ENCODE data around the gene DNAH5.
"Not testable (repeated sequence)": the region's sequence is repeated elsewhere in the genome, so short reads cannot be mapped to it uniquely, and the experiment has no call there.

Gene DNAH5

GRCh38 chr5:13830536-13830935 is 114.0 kb downstream of the DNAH5 start:
- no peak for DNase-seq (ENCODE audit: low read depth)

GRCh38 chr5:13821366-13821765 is 123.1 kb downstream of the DNAH5 start:
- no peak for DNase-seq (ENCODE audit: low read depth)

DNA sequence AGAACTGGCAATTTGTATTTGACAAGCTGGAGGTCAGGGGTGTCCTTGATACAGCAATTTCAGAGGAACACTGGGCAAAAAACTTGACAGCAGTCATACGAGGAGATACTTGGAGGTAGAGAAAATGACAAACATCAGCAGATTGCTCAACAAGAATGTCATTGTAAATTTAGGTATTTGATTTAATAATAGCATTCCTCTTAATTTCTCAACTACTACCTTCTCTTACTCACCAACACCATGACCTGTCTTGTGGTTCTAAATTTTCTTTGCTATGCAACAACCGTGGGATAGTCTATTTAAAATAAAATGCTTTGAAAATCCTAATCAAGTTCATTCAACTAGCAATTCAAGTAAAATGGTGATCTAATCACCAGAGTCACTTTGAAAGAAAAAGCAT is 128.4 kb downstream of the DNAH5 start:
- no peak for DNase-seq (ENCODE audit: low read depth)

DNA sequence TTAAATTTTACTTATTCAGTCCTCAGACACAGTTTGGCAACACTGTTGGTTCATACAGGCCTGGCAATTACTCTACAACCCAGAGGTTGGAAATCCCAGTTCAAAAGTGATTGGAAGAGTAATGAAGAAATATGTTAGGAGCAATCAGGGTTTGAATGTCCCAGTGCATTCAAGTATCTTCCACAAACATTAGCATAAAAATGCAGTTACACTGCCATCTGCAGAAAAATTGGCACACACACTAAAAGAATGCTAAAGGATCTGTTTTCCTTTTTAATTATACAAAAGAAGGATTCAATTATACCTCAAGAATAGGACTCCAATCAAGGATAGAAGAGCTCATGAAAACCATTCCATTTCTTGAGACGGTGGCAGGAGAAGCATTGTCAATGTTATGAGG is 130.2 kb downstream of the DNAH5 start:
- no peak for DNase-seq (ENCODE audit: low read depth)

DNA sequence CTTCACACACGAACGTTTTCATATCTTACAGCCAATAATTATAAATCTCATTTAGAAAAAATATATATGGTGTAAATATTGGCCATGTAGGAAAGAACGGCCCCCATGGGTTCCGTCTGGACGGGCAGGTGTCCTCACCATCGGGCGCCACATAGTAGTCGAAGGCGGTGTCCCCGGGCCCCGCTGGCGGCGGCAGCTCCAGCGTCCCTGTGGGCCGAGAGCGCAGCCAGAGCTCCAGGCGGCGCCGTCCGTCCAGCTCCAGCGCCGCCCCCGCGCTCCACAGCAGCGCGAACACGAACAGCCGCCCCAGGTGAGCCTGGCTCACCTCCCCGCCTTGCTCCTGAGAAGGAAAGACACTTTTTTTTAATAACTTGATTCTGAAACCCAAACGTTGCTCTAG is 134.6 kb downstream of the DNAH5 start:
- DNase-seq (ENCODE audit: low read depth): no peak

GRCh38 chr5:13804336-13804735 is 140.2 kb downstream of the DNAH5 start:
- DNase-seq (ENCODE audit: low read depth): no peak

DNA sequence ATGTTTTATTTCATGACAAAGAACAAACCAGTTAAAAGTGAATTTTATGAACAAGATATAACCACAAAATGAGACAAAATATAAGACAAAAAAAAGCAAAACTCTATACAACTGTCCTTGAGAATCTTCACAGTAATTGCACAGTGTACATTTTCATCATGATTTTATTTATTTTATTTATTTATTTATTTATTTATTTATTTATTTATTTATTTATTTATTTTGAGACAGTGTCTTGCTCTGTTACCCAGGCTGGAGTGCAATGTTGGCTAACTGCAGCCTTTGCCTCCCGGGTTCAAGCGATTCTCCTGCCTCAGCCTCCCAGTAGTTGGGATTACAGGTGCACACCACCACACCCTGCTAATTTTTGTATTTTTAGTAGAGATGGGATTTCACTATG is 145.9 kb downstream of the DNAH5 start:
- not testable (repeated sequence) for DNase-seq (ENCODE audit: low read depth)

DNA sequence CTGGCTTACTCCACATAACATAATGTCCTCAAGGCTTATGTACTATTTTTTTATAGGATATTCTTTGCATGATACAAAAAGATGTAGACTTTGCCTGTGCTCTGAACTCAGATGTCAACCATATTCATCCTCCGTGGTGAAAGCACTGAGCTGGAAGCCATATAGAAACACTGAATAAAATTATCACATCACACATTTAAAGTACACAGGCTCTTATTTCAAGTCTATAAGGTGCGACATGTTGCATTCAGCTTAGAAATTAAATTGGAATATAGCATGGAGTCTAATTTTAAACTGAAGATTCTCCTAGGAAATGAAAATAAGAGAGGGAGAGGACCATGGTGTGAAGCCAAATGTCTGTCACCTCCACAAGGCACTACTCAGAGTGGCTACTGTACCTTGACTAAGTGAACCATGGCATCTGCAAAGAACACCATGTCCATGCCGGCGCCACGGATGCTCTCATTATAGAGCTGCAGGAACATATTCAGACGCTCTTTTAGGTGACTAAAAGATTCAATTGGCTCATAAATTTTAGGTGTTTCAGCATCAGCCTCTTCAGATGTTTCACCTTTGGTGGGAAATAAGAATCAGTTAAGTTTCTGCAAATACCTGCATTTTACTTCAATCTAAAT is 158.6 kb downstream of the DNAH5 start:
- no peak for DNase-seq (ENCODE audit: low read depth)

- no peak for DNase-seq (ENCODE audit: low read depth)
Measured at GRCh38 chr5:13783726-13784125, 160.8 kb downstream of the DNAH5 start.

GRCh38 chr5:13780081-13780480 is 164.4 kb downstream of the DNAH5 start:
- DNase-seq (ENCODE audit: low read depth): no peak

- no peak for DNase-seq (ENCODE audit: low read depth)
Measured at GRCh38 chr5:13773649-13774048, 170.8 kb downstream of the DNAH5 start.

DNA sequence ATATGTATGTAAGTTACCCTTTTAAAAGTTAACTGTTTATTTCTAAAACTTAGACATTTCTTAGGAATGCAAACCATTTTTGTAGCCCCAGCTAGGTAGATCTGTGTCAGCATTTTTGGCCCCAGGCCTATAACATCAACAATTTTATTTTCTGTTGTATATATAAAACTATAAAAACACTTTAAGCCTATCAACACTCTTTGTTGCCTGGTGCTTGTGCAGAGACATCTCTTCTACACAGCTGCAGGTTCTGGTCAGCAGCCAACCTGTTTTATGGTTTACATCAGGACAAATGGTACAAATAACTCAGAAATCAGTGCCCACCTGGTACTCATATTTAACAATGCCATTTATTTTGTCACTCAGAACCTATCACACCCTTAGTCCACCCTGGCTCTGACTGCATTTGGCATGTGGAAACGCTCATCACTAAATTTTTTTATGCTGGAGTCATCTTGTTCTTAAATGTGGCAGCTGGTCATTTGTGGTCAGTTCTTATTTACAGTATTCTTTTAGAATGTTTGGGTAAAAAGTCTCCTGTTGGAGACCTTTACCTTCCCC is 173.4 kb downstream of the DNAH5 start:
- DNase-seq (ENCODE audit: low read depth): peak; percentile 3

GRCh38 chr5:13766236-13766635 is 178.3 kb downstream of the DNAH5 start:
- no peak for DNase-seq (ENCODE audit: low read depth)

- no peak for DNase-seq (ENCODE audit: low read depth)
Measured at GRCh38 chr5:13763719-13764118, 180.8 kb downstream of the DNAH5 start.

GRCh38 chr5:13749766-13750165 is 194.7 kb downstream of the DNAH5 start:
- no peak for DNase-seq (ENCODE audit: low read depth)

DNA sequence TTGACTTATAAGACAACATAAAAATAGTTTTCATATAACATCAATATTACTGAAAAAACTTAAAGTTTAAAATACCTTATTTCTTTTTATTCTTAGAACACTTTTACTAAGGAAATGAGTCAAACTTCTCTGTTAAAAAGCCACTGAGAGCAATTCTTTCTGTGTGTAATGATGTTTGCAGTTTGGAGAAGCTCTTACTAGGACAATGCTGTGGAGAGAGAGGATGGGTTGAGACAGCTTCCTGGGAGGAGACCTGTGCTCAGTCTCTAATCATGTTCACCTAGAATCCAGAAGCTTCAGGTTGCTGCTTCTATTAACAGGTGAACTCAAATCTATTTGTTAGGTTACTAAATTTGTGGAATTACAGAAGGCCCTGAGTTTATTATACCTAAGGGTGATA is 198.5 kb downstream of the DNAH5 start:
- no peak for DNase-seq (ENCODE audit: low read depth)

GRCh38 chr5:13745508-13745907 is 199.0 kb downstream of the DNAH5 start:
- DNase-seq (ENCODE audit: low read depth): peak; percentile 38

DNA sequence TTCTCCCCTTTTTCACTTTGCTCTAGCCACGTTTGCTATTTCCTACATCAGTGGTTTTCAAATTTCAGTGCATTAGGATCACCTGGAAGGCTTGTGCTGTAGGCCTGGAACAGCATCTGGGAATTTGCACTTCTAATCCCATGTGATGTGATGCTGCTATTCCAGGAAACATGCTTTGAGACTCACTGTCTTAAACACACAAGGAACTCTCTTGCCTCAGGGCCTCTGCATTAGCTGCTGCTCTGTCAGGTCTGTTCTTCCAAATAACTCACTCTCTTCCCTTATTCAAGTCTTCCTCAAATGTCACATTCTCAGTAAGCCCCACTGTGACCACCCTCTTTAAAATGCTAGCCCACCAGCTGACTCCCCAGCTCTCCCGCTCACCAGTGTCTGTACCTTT is 204.0 kb downstream of the DNAH5 start:
- no peak for DNase-seq (ENCODE audit: low read depth)

DNA sequence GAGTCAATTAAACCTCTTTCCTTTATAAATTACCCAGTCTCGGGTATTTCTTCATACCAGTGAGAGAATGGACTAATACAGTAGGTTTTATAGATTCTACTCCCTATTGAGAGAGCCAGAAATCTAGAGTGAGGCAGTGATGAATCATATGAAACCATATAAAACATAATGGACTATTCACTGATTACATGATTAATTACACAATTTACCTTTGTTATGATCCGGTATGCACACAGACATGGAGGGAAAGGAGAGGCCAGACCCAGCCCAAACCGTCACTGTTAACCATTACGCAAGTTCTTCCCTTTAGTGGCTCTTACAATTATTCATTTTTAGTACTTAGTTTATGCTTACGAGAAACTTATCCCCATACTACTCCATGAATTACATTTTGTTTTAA is 205.0 kb downstream of the DNAH5 start:
- no peak for DNase-seq (ENCODE audit: low read depth)

DNA sequence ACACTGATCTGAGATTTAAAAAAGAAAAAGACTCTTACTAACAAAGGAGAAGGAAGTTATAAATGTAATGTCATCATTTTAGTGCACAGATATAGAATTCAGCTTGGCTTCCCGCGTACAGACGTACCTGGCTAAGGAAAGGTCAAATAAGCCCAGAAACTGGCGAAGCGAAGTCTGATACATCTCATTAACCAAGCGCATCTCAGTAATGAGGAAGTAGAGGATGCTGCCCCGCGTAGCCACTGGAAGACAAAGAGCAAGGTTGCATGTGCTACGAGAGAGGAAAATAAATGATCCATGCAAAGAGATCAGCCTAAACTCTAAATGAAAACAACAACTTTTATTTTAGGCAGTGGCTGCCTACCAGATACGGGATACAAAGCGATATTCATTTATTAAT is 208.8 kb downstream of the DNAH5 start:
- no peak for DNase-seq (ENCODE audit: low read depth)

- no peak for DNase-seq (ENCODE audit: low read depth)
Measured at GRCh38 chr5:13731121-13731628, 213.3 kb downstream of the DNAH5 start.

DNA sequence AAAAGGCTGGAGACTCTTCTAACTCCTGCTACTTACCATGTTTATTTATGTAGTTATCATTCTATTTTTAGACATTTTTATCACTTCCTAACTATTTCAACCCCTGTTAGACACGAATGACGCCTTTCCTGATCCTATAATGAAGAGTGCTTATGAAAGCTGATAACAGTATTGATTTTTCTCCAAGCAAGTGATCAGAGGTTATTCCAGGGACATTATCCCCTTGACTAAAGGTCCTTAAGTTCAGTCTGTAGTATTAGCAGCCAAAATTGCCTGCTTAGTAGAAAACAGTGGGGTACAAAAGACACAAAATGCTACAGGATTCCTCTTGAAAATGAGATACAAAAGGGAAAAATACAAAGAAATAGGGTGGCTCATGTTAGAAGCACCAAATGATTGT is 235.6 kb downstream of the DNAH5 start:
- no peak for DNase-seq (ENCODE audit: low read depth)

- DNase-seq (ENCODE audit: low read depth): no peak
Measured at GRCh38 chr5:13708432-13708831, 236.1 kb downstream of the DNAH5 start.

DNA sequence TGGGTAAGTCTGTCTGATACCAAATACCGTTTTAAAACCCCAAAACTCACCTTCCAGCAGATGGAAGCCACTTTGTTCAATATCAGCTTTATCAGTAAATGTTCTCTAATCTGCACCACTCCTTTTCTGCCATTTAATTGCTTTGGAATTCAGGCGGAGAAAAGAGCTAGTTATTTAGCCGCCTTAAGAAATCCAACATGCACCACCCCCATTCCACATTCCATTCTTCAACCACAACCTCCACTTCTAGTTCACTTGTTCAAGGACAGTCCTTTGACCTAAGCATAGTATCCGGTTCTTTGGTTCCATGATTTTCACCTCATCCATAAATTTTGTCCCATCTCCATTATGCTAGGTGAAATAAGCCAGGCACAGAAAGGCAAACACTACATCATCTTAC is 240.1 kb downstream of the DNAH5 start:
- no peak for DNase-seq (ENCODE audit: low read depth)

All from iris pigment epithelial cell (primary cell).